ENCODE data around the gene PHF13. TPM values are rescaled to one million over a fixed set of nuclear protein-coding genes. Genes with fewer than 3 reads are reported as not detected.

Gene PHF13
- total RNA-seq, 1 experiment from 2014 or later, result 37.8 TPM

DNA sequence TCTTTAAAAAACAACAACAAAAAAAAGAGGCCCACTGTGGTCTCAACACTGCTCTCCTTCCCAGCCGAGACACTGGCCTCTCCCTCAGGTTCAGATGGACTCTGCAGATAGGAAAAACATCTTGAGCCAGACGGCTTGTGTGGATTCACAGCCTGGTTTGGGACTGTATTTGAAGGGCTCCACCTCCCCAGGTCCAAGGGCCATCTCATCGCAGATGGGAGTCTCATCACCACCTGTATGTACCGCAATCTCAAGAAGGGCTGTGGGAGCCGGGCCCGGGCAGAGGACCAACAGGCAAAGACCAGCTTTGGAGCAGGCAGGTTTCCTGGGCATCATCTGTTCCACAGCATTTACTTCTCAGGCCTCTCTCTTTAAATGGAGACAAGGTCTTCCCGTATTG, 23.5 kb upstream of the PHF13 start:
- H3K27ac ChIP-seq (ENCODE audit: low read depth, low read length, poor library complexity, severe bottlenecking), result no peak overlapping the region
- H3K27me3 ChIP-seq (replicated peaks; ENCODE audit: insufficient read depth, low read depth, low read length, poor library complexity), result no peaks in the 10 kb centered on the region
- ChIA-PET CTCF (no interaction called here), POLR2A (ENCODE audit: low non-redundant PET) (no interaction called here)
- no peaks in the 10 kb centered on the region for H3K4me1 ChIP-seq (ENCODE audit: insufficient read depth, low read length, poor library complexity, severe bottlenecking)
- no TSS peak for BruUV-seq (replicated peaks)
- no peaks in the 10 kb centered on the region for H3K9me3 ChIP-seq (ENCODE audit: low read depth, low read length, poor library complexity, severe bottlenecking)
- TF ChIP-seq, protein P1, sequence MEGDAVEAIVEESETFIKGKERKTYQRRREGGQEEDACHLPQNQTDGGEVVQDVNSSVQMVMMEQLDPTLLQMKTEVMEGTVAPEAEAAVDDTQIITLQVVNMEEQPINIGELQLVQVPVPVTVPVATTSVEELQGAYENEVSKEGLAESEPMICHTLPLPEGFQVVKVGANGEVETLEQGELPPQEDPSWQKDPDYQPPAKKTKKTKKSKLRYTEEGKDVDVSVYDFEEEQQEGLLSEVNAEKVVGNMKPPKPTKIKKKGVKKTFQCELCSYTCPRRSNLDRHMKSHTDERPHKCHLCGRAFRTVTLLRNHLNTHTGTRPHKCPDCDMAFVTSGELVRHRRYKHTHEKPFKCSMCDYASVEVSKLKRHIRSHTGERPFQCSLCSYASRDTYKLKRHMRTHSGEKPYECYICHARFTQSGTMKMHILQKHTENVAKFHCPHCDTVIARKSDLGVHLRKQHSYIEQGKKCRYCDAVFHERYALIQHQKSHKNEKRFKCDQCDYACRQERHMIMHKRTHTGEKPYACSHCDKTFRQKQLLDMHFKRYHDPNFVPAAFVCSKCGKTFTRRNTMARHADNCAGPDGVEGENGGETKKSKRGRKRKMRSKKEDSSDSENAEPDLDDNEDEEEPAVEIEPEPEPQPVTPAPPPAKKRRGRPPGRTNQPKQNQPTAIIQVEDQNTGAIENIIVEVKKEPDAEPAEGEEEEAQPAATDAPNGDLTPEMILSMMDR (conservative IDR thresholded peaks at IDR 0.05; ENCODE audit: low read depth, low read length), result no peak
- no peak for TF ChIP-seq EZH2 (IDR thresholded peaks at IDR 0.05; ENCODE audit: borderline replicate concordance, low read depth, low read length, poor library complexity, severe bottlenecking)
- no peak for DNase-seq (ENCODE audit: low spot score)
- peaks cover 42% of the 10 kb centered on the region for H3K36me3 ChIP-seq (ENCODE audit: insufficient read depth, low read length, poor library complexity, severe bottlenecking)
- intact Hi-C loops (cut with micrococcal nuclease; ENCODE audit: unreplicated experiment), result no loop called here
- no peak overlapping the region for H3K4me3 ChIP-seq (ENCODE audit: low read depth, low read length, poor library complexity, severe bottlenecking)

DNA sequence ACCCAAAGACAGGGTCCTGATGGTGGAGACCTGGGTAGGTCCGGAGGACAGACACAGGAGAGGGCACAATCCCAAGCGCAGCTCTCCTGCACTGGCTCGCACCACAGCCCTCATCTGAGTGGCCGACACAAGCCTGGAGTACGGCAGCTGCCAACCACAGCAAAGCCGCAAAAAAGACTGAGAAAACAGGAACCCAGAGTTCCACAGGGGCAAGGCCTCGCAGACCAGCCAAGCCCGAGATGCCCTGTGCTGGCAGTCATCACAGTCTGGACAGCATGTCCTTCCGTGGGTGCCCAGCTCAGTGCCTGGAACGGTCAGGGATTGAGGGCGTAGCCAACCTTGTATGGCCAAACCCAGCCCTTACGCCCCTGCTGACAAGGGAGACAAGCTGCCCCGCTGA, 22.3 kb upstream of the PHF13 start:
- H3K4me3 ChIP-seq (ENCODE audit: low read depth, low read length, poor library complexity, severe bottlenecking), result no peak overlapping the region
- ChIA-PET POLR2A (ENCODE audit: low non-redundant PET) (interaction anchor here (0.6 kb wide), 1 partner anchor 26 kb away, joined by 3 read pairs; no protein-coding TSS in a partner anchor), CTCF (no interaction called here)
- peaks cover 53% of the 10 kb centered on the region for H3K36me3 ChIP-seq (ENCODE audit: insufficient read depth, low read length, poor library complexity, severe bottlenecking)
- TF ChIP-seq, protein P1 (conservative IDR thresholded peaks at IDR 0.05; ENCODE audit: low read depth, low read length), result no peak
- no peak for TF ChIP-seq EZH2 (IDR thresholded peaks at IDR 0.05; ENCODE audit: borderline replicate concordance, low read depth, low read length, poor library complexity, severe bottlenecking)
- no peaks in the 10 kb centered on the region for H3K9me3 ChIP-seq (ENCODE audit: low read depth, low read length, poor library complexity, severe bottlenecking)
- no peak for DNase-seq (ENCODE audit: low spot score)
- no peaks in the 10 kb centered on the region for H3K27me3 ChIP-seq (replicated peaks; ENCODE audit: insufficient read depth, low read depth, low read length, poor library complexity)
- no peaks in the 10 kb centered on the region for H3K4me1 ChIP-seq (ENCODE audit: insufficient read depth, low read length, poor library complexity, severe bottlenecking)
- H3K27ac ChIP-seq (ENCODE audit: low read depth, low read length, poor library complexity, severe bottlenecking), result no peak overlapping the region
- intact Hi-C loops (cut with micrococcal nuclease; ENCODE audit: unreplicated experiment), result no loop called here
- BruUV-seq (replicated peaks), result no TSS peak

DNA sequence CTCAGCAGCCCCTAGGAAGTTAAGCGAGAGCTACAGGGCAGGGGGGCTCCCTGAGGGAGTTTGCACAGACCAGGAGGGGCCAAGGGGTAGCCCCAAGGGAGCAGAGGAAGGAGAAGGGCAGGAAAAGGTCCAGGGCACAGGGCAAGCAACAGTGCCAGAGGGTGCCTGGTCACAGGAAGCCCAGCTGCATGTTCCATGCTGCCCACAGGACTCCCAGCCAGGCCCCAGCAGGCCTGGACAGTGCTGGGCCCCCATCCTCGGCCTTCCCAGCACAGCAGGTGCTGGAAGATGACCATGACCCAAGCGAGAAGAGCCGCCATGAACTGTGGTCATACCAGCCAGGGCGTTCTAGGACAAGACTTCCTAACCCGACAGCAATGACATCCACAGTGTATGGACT, 21.9 kb upstream of the PHF13 start:
- ChIA-PET POLR2A (ENCODE audit: low non-redundant PET) (no interaction called here), CTCF (no interaction called here)
- BruUV-seq (replicated peaks), result no TSS peak
- H3K27me3 ChIP-seq (replicated peaks; ENCODE audit: insufficient read depth, low read depth, low read length, poor library complexity), result no peaks in the 10 kb centered on the region
- DNase-seq (ENCODE audit: low spot score), result no peak
- TF ChIP-seq EZH2 (IDR thresholded peaks at IDR 0.05; ENCODE audit: borderline replicate concordance, low read depth, low read length, poor library complexity, severe bottlenecking), result no peak
- TF ChIP-seq, protein P1 (conservative IDR thresholded peaks at IDR 0.05; ENCODE audit: low read depth, low read length), result no peak
- H3K9me3 ChIP-seq (ENCODE audit: low read depth, low read length, poor library complexity, severe bottlenecking), result no peaks in the 10 kb centered on the region
- peaks cover 57% of the 10 kb centered on the region for H3K36me3 ChIP-seq (ENCODE audit: insufficient read depth, low read length, poor library complexity, severe bottlenecking)
- intact Hi-C loops (cut with micrococcal nuclease; ENCODE audit: unreplicated experiment), result no loop called here
- no peak overlapping the region for H3K27ac ChIP-seq (ENCODE audit: low read depth, low read length, poor library complexity, severe bottlenecking)
- no peak overlapping the region for H3K4me3 ChIP-seq (ENCODE audit: low read depth, low read length, poor library complexity, severe bottlenecking)
- H3K4me1 ChIP-seq (ENCODE audit: insufficient read depth, low read length, poor library complexity, severe bottlenecking), result no peaks in the 10 kb centered on the region

Measured in A673 (cell line).